ENCODE measurements around the gene RPS18.
"Not testable (repeated sequence)": the region's sequence is repeated elsewhere in the genome, so short reads cannot be mapped to it uniquely, and the experiment has no call there.

The RPS18 gene

GRCh38 chr6:33272275-33273128 is 627 bp downstream of the RPS18 start:
- no peak for DNase-seq (ENCODE audit: low read depth)

GRCh38 chr6:33273129-33273923 is 1.5 kb downstream of the RPS18 start:
- no peak for DNase-seq (ENCODE audit: low read depth)

- no peak for DNase-seq (ENCODE audit: low read depth)
These were observed 2.3 kb downstream of the RPS18 start for GRCh38 chr6:33273924-33274902.

- not testable (repeated sequence) for DNase-seq (ENCODE audit: low read depth)
These were observed 4.1 kb downstream of the RPS18 start for GRCh38 chr6:33275795-33276580.

- no peak for DNase-seq (ENCODE audit: low read depth)
These were observed 4.6 kb downstream of the RPS18 start for GRCh38 chr6:33276581-33276863.

- DNase-seq (ENCODE audit: low read depth) = peak; percentile 64
These were observed 5.2 kb downstream of the RPS18 start, which contains the start of gene B3GALT4 for GRCh38 chr6:33276864-33277662. Gene B3GALT4 (plus strand): TSS chr6:33277123. CDS start chr6:33277420, 297 bp downstream.

GRCh38 chr6:33277663-33278391 is 6.0 kb downstream of the RPS18 start:
- no peak for DNase-seq (ENCODE audit: low read depth)

- no peak for DNase-seq (ENCODE audit: low read depth)
These were observed 6.5 kb downstream of the RPS18 start for GRCh38 chr6:33278392-33278741.

GRCh38 chr6:33278810-33279209 is 6.9 kb downstream of the RPS18 start:
- DNase-seq (ENCODE audit: low read depth) = no peak

GRCh38 chr6:33279257-33279695 is 7.4 kb downstream of the RPS18 start:
- DNase-seq (ENCODE audit: low read depth) = no peak

- DNase-seq (ENCODE audit: low read depth) = no peak
These were observed 8.2 kb downstream of the RPS18 start for GRCh38 chr6:33279971-33280511.

- no peak for DNase-seq (ENCODE audit: low read depth)
These were observed 8.7 kb downstream of the RPS18 start for GRCh38 chr6:33280539-33280938.

- not testable (repeated sequence) for DNase-seq (ENCODE audit: low read depth)
These were observed 13.3 kb downstream of the RPS18 start for GRCh38 chr6:33285214-33285613.

- DNase-seq (ENCODE audit: low read depth) = no peak
These were observed 15.4 kb downstream of the RPS18 start for GRCh38 chr6:33286946-33287914.

GRCh38 chr6:33288141-33288920 is 16.5 kb downstream of the RPS18 start:
- DNase-seq (ENCODE audit: low read depth) = no peak

GRCh38 chr6:33288921-33289783 is 17.3 kb downstream of the RPS18 start, which contains the start of the genes PFDN6 and WDR46:
Gene PFDN6 (plus strand): TSS chr6:33289601. CDS start chr6:33289857, 256 bp downstream.
Gene WDR46 (minus strand): TSS chr6:33289239. CDS start chr6:33289170, 69 bp downstream.
- peak; percentile 75 for DNase-seq (ENCODE audit: low read depth)
